HFF-Myc (cell line): ENCODE measurements around the gene WDR5.

Experiments
- DNase-seq: peaks from one replicate; pipeline ENCODE4 v3.0.0-alpha.2; 2011; ENCODE audit warnings: low read depth; ENCODE audit errors: extremely low read depth
- H3K4me3 ChIP-seq: replicated peaks from 2 replicates; pipeline ENCODE4 v1.5.1; 2011; ENCODE audit warnings: low read depth, mild to moderate bottlenecking, control low read depth, low read length
- CTCF ChIP-seq: IDR thresholded peaks from 2 replicates; pipeline ENCODE4 v1.5.1; 2012; ENCODE audit warnings: mild to moderate bottlenecking, low read depth, low read length, control low read depth; ENCODE audit errors: missing control alignments

Gene WDR5

GRCh38 chr9:134159566-134160245 is 23.8 kb downstream of the WDR5 start:
- no peak for TF ChIP-seq CTCF
- DNase-seq: no peak
- H3K4me3 ChIP-seq: no peak overlapping the region

GRCh38 chr9:134161647-134162046 is 25.8 kb downstream of the WDR5 start:
- no peak overlapping the region for H3K4me3 ChIP-seq
- DNase-seq: no peak
- no peak for TF ChIP-seq CTCF

- TF ChIP-seq CTCF: no peak
Measured at GRCh38 chr9:134162212-134162775, 26.4 kb downstream of the WDR5 start.

GRCh38 chr9:134162926-134163370 is 27.1 kb downstream of the WDR5 start:
- DNase-seq: no peak
- TF ChIP-seq CTCF: no peak

More at GRCh38 chr9:134162212-134162775, 26.4 kb downstream of the WDR5 start:
- no peak overlapping the region for H3K4me3 ChIP-seq
- DNase-seq: no peak

GRCh38 chr9:134163371-134164196 is 27.7 kb downstream of the WDR5 start:
- no peak for DNase-seq
- H3K4me3 ChIP-seq: no peak overlapping the region; the same call in 1 of the 2 replicates
- TF ChIP-seq CTCF: peak; percentile 14

More at GRCh38 chr9:134162926-134163370, 27.1 kb downstream of the WDR5 start:
- H3K4me3 ChIP-seq: no peak overlapping the region; the same call in 1 of the 2 replicates

- no peak for TF ChIP-seq CTCF
- no peak overlapping the region for H3K4me3 ChIP-seq
Measured at GRCh38 chr9:134164879-134165278, 29.0 kb downstream of the WDR5 start.

More at GRCh38 chr9:134164879-134165278, 29.0 kb downstream of the WDR5 start:
- no peak for DNase-seq
